Activated CD4-positive, alpha-beta T cell treated with anti-CD3 and anti-CD28 coated beads, Interleukin-2, amount 10 ng/mL, durations not matched to agents 7 days and 5 days (primary cell): ENCODE data around the gene SH3BP5L. TPM values are rescaled to one million over a fixed set of nuclear protein-coding genes. Genes with fewer than 3 reads are reported as not detected.
"Not testable (repeated sequence)": the region's sequence is repeated elsewhere in the genome, so short reads cannot be mapped to it uniquely, and the experiment has no call there.

Experiments
- CTCF ChIA-PET: fragments of 350-600 bp; sonication (Branson Sonifier 250); formaldehyde crosslinking; loops from one replicate; lab custom pipeline; 2021; ENCODE audit warnings: antibody characterized with exemption; lab: Charles Lee
- POLR2A ChIA-PET: fragments of 350-600 bp; sonication (Branson Sonifier 250); formaldehyde crosslinking; loops from one replicate; lab custom pipeline; 2021; ENCODE audit warnings: antibody characterized with exemption; lab: Charles Lee
- DNase-seq: peaks from one replicate; pipeline ENCODE4 v3.0.0-alpha.2; 2020
- H3K27ac Mint-ChIP-seq: one replicate; pipeline ENCODE4 v1.8.0; 2021; ENCODE audit warnings: mild to moderate bottlenecking, moderate library complexity, mixed read lengths
- H3K27me3 Mint-ChIP-seq: one replicate; pipeline ENCODE4 v1.8.0; 2021; ENCODE audit warnings: mixed read lengths
- H3K36me3 Mint-ChIP-seq: one replicate; pipeline ENCODE4 v1.8.0; 2021; ENCODE audit warnings: low read depth, mixed read lengths
- H3K4me1 Mint-ChIP-seq: one replicate; pipeline ENCODE4 v1.8.0; 2021; ENCODE audit warnings: mixed read lengths
- H3K4me3 Mint-ChIP-seq: one replicate; pipeline ENCODE4 v1.8.0; 2021; ENCODE audit warnings: mild to moderate bottlenecking, moderate library complexity, mixed read lengths
- H3K9me3 Mint-ChIP-seq: one replicate; pipeline ENCODE4 v1.8.0; 2021; ENCODE audit warnings: mixed read lengths
- total RNA-seq, 2 experiments: library from RNA; stranded (reverse); gene quantifications; one replicate each; pipeline ENCODE4 v1.2.3, GENCODE V29; 2021

SH3BP5L gene
- total RNA-seq, 2 experiments from 2014 or later: 29.7 to 32.7 TPM

- H3K9me3 Mint-ChIP-seq: no peaks in the 10 kb centered on the region
- no peak overlapping the region for H3K27ac Mint-ChIP-seq
- H3K4me3 Mint-ChIP-seq: no peak overlapping the region
- DNase-seq: no peak
- CTCF ChIA-PET: interaction anchor here (1.5 kb wide), 1 partner anchor 19 kb away, joined by 4 read pairs; no protein-coding TSS in a partner anchor
- peaks cover 44% of the 10 kb centered on the region for H3K36me3 Mint-ChIP-seq
- no peaks in the 10 kb centered on the region for H3K27me3 Mint-ChIP-seq
- POLR2A ChIA-PET: no interaction called here
- H3K4me1 Mint-ChIP-seq: peaks cover 19% of the 10 kb centered on the region
Observed at GRCh38 chr1:248811514-248812490, 13.9 kb downstream of the SH3BP5L start.

- Mint-ChIP-seq H3K9me3 (no peaks in the 10 kb centered on the region), H3K36me3 (peaks cover 37% of the 10 kb centered on the region), H3K27ac (no peak overlapping the region), H3K4me3 (no peak overlapping the region), H3K27me3 (no peaks in the 10 kb centered on the region), H3K4me1 (peaks cover 10% of the 10 kb centered on the region)
- CTCF ChIA-PET: interaction anchor here (1.5 kb wide), 1 partner anchor 18 kb away, joined by 4 read pairs; no protein-coding TSS in a partner anchor
- POLR2A ChIA-PET: no interaction called here
- DNase-seq: no peak
Observed at GRCh38 chr1:248810727-248811513, 14.8 kb downstream of the SH3BP5L start.

- Mint-ChIP-seq H3K9me3 (no peaks in the 10 kb centered on the region), H3K36me3 (peaks cover 31% of the 10 kb centered on the region), H3K4me1 (peaks cover 6% of the 10 kb centered on the region), H3K27me3 (no peaks in the 10 kb centered on the region), H3K27ac (peak overlapping the region; percentile 42), H3K4me3 (no peak overlapping the region)
- CTCF ChIA-PET: no interaction called here
- no peak for DNase-seq
- POLR2A ChIA-PET: no interaction called here
Observed at GRCh38 chr1:248810000-248810726, 15.6 kb downstream of the SH3BP5L start.

GRCh38 chr1:248808876-248809275, 16.8 kb downstream of the SH3BP5L start:
- Mint-ChIP-seq H3K4me1 (peaks cover 10% of the 10 kb centered on the region), H3K4me3 (no peak overlapping the region), H3K27me3 (no peaks in the 10 kb centered on the region), H3K9me3 (no peaks in the 10 kb centered on the region), H3K27ac (no peak overlapping the region), H3K36me3 (peaks cover 20% of the 10 kb centered on the region)
- CTCF ChIA-PET: no interaction called here
- no peak for DNase-seq
- POLR2A ChIA-PET: no interaction called here

GRCh38 chr1:248807067-248807737, 18.5 kb downstream of the SH3BP5L start:
- peaks cover 8% of the 10 kb centered on the region for H3K4me1 Mint-ChIP-seq
- peaks cover 6% of the 10 kb centered on the region for H3K36me3 Mint-ChIP-seq
- CTCF ChIA-PET: interaction anchor here (0.8 to 1.5 kb wide), 8 partner anchors 9 to 102 kb away, joined by 3 to 5 read pairs (median 4); partner anchors contain the start of gene SH3BP5L
- H3K4me3 Mint-ChIP-seq: no peak overlapping the region
- peak; percentile 68 for DNase-seq
- H3K27ac Mint-ChIP-seq: no peak overlapping the region
- H3K27me3 Mint-ChIP-seq: no peaks in the 10 kb centered on the region
- POLR2A ChIA-PET: no interaction called here
- no peaks in the 10 kb centered on the region for H3K9me3 Mint-ChIP-seq

- ChIA-PET POLR2A (no interaction called here), CTCF (interaction anchor here (1.2 to 1.9 kb wide), 4 partner anchors 8 to 17 kb away, joined by 3 to 5 read pairs (median 4); no protein-coding TSS in a partner anchor)
- no peaks in the 10 kb centered on the region for H3K36me3 Mint-ChIP-seq
- H3K27me3 Mint-ChIP-seq: peaks cover 2% of the 10 kb centered on the region
- H3K4me3 Mint-ChIP-seq: no peak overlapping the region
- DNase-seq: no peak
- H3K9me3 Mint-ChIP-seq: no peaks in the 10 kb centered on the region
- no peak overlapping the region for H3K27ac Mint-ChIP-seq
- H3K4me1 Mint-ChIP-seq: peaks cover 8% of the 10 kb centered on the region
Observed at GRCh38 chr1:248805876-248806275, 19.8 kb downstream of the SH3BP5L start.

- Mint-ChIP-seq H3K36me3 (no peaks in the 10 kb centered on the region), H3K27ac (no peak overlapping the region), H3K27me3 (peaks cover 4% of the 10 kb centered on the region), H3K4me3 (no peak overlapping the region), H3K4me1 (peaks cover 8% of the 10 kb centered on the region), H3K9me3 (no peaks in the 10 kb centered on the region)
- ChIA-PET POLR2A (interaction anchor here (0.5 kb wide), 1 partner anchor 34 kb away, joined by 3 read pairs; no protein-coding TSS in a partner anchor), CTCF (interaction anchor here (1.3 to 1.9 kb wide), 2 partner anchors 9 to 15 kb away, joined by 3 to 5 read pairs; no protein-coding TSS in a partner anchor)
- no peak for DNase-seq
Observed at GRCh38 chr1:248804771-248805681, 20.7 kb downstream of the SH3BP5L start.

- H3K4me1 Mint-ChIP-seq, DNase-seq, H3K36me3 Mint-ChIP-seq, H3K27ac Mint-ChIP-seq, POLR2A ChIA-PET, H3K9me3 Mint-ChIP-seq, H3K4me3 Mint-ChIP-seq, CTCF ChIA-PET: not testable (repeated sequence)
- peaks cover 14% of the 10 kb centered on the region for H3K27me3 Mint-ChIP-seq
Observed at GRCh38 chr1:248803501-248803900, 22.2 kb downstream of the SH3BP5L start.

- Mint-ChIP-seq H3K36me3 (no peaks in the 10 kb centered on the region), H3K4me1 (peaks cover 8% of the 10 kb centered on the region), H3K9me3 (no peaks in the 10 kb centered on the region), H3K4me3 (no peak overlapping the region), H3K27ac (no peak overlapping the region), H3K27me3 (peaks cover 22% of the 10 kb centered on the region)
- POLR2A ChIA-PET: no interaction called here
- DNase-seq: no peak
- CTCF ChIA-PET: no interaction called here
Observed at GRCh38 chr1:248802454-248802853, 23.3 kb downstream of the SH3BP5L start.

GRCh38 chr1:248800459-248800858, 25.3 kb downstream of the SH3BP5L start:
- DNase-seq: no peak
- Mint-ChIP-seq H3K9me3 (peaks cover 1% of the 10 kb centered on the region), H3K4me3 (no peak overlapping the region), H3K27me3 (peaks cover 32% of the 10 kb centered on the region), H3K27ac (no peak overlapping the region), H3K36me3 (no peaks in the 10 kb centered on the region), H3K4me1 (peaks cover 8% of the 10 kb centered on the region)
- POLR2A ChIA-PET: no interaction called here
- CTCF ChIA-PET: no interaction called here

GRCh38 chr1:248798791-248799190, 26.9 kb downstream of the SH3BP5L start:
- Mint-ChIP-seq H3K27me3 (peaks cover 33% of the 10 kb centered on the region), H3K4me3 (no peak overlapping the region), H3K4me1 (peaks cover 2% of the 10 kb centered on the region), H3K27ac (no peak overlapping the region), H3K9me3 (peaks cover 7% of the 10 kb centered on the region), H3K36me3 (no peaks in the 10 kb centered on the region)
- ChIA-PET POLR2A (no interaction called here), CTCF (interaction anchor here (1.1 to 1.7 kb wide), 2 partner anchors 8 to 18 kb away, joined by 4 read pairs; no protein-coding TSS in a partner anchor)
- DNase-seq: no peak
